Measurements from ENCODE around the gene KIF6.

GRCh38 chr6:39707962-39708683 is 17.1 kb downstream of the KIF6 start:
- no peak for TF ChIP-seq CTCF (conservative IDR thresholded peaks at IDR 0.05; ENCODE audit: low read depth, low read length)
- no peak for TF ChIP-seq EZH2 (IDR thresholded peaks at IDR 0.05; ENCODE audit: borderline replicate concordance, low read depth, low read length, poor library complexity, severe bottlenecking)
